BJ (cell line): Measurements from ENCODE around the gene SEL1L. TPM values are rescaled to one million over a fixed set of nuclear protein-coding genes. Genes with fewer than 3 reads are reported as not detected.

Source experiments
- CTCF ChIA-PET: fragments of 350-600 bp; formaldehyde crosslinking; extraction: SDS; loops from one replicate; lab custom pipeline; 2021; ENCODE audit warnings: antibody characterized with exemption, inconsistent platforms; lab: Yijun Ruan, JAX
- POLR2A ChIA-PET: fragments of 300-600 bp; sonication (Branson Sonifier 250); formaldehyde crosslinking; extraction: SDS; loops from one replicate; lab custom pipeline; 2021; ENCODE audit warnings: antibody characterized with exemption; lab: Charles Lee
- DNase-seq: peaks from one replicate; pipeline ENCODE4 v3.0.0-alpha.2; 2011; ENCODE audit warnings: low read depth
- H3K27me3 ChIP-seq: 2 replicates; pipeline ENCODE4 v1.6.0; 2011; ENCODE audit warnings: low read length; ENCODE audit not compliant: control insufficient read depth, insufficient read depth
- H3K36me3 ChIP-seq: 2 replicates; pipeline ENCODE4 v1.5.1; 2011; ENCODE audit warnings: low read length; ENCODE audit not compliant: control insufficient read depth, insufficient read depth
- H3K4me3 ChIP-seq: 2 replicates; pipeline ENCODE4 v1.5.1; 2011; ENCODE audit warnings: low read depth, mild to moderate bottlenecking, control low read depth, low read length
- polyA plus RNA-seq: library from polyadenylated mRNA; depleted of rRNA; stranded (reverse); fragments of >200 nt; gene quantifications from 2 replicates; pipeline ENCODE4 v1.2.3, GENCODE V29; 2011
- TF ChIP-seq, protein P1 (sequence below): IDR thresholded peaks from 2 replicates; pipeline ENCODE4 v1.5.1; 2011; ENCODE audit warnings: low read depth, mild to moderate bottlenecking, control low read depth, inconsistent platforms, low read length, moderate library complexity; ENCODE audit not compliant: insufficient read depth

Gene SEL1L
- polyA plus RNA-seq, 1 experiment, result 21.7 TPM

DNA sequence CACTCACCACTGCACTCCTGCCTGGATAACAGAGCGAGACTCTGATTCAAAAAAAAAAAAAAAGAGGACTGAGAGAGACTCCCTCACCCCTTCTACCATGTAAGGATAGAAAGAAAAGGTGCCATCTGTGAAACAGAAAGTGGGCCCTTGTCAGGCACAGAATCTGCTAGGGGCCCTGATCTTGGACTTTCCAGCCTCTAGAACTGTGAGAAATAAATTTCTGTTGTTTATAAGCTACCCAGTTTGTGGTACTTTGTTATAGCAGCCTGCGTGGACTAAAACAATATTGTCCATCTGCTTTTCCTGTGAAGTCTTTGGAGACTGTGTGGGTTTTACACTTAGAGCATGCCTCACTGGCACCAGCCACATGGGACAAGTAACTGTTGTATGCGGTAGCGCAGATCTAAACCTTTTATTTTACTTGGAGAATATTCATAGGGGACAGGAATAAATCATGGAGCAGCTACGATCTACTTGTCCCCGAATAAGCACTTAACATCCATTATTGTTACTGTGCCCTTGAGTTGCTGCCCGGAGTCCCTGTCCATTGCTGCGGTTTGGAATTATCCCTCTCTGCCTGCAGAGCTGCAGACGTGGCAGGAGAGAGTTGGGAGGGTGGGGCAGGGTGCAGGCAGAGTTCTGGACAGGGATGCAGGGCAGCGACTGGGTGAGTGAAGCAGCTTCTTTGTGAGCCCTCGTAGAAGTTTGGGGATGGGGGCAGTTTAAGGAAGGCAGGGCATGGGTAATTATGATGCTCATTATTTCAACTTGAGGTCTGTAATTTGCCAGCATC is 81.1 kb downstream of the SEL1L start:
- DNase-seq, result no peak
- TF ChIP-seq, protein P1, sequence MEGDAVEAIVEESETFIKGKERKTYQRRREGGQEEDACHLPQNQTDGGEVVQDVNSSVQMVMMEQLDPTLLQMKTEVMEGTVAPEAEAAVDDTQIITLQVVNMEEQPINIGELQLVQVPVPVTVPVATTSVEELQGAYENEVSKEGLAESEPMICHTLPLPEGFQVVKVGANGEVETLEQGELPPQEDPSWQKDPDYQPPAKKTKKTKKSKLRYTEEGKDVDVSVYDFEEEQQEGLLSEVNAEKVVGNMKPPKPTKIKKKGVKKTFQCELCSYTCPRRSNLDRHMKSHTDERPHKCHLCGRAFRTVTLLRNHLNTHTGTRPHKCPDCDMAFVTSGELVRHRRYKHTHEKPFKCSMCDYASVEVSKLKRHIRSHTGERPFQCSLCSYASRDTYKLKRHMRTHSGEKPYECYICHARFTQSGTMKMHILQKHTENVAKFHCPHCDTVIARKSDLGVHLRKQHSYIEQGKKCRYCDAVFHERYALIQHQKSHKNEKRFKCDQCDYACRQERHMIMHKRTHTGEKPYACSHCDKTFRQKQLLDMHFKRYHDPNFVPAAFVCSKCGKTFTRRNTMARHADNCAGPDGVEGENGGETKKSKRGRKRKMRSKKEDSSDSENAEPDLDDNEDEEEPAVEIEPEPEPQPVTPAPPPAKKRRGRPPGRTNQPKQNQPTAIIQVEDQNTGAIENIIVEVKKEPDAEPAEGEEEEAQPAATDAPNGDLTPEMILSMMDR, result no peak
- H3K27me3 ChIP-seq, result peaks cover 8% of the 10 kb centered on the region
- H3K36me3 ChIP-seq, result no peaks in the 10 kb centered on the region
- ChIA-PET CTCF (interaction anchor here (0.6 to 12.6 kb wide), 17 partner anchors 8 to 268 kb away, joined by 3 to 331 read pairs (median 4); no protein-coding TSS in a partner anchor), POLR2A (no interaction called here)
- H3K4me3 ChIP-seq, result no peak overlapping the region

DNA sequence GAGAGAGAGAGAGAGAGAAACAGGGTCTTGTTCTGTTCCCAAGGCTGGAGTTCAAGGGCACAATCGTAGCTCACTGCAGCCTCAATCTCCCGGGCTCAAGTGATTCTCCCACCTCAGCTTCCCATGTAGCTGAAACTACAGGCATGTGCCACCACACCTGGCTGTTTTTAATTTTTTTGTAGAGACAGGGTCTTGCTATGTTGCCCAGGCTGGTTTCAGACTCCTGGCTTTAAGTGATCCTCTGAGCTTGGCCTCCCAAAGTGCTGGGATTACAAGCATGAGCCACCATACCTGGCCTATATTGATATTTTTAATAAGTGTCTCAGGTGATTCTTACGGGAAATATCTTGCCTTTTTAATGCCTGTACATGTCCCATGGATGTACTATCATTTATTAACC is 82.7 kb downstream of the SEL1L start:
- CTCF ChIA-PET, result interaction anchor here (1.5 to 12.6 kb wide), 3 partner anchors 10 to 179 kb away, joined by 4 to 331 read pairs (median 56); no protein-coding TSS in a partner anchor
- no peak for DNase-seq
- TF ChIP-seq, protein P1, result no peak
- peaks cover 8% of the 10 kb centered on the region for H3K27me3 ChIP-seq
- H3K36me3 ChIP-seq, result no peaks in the 10 kb centered on the region
- H3K4me3 ChIP-seq, result no peak overlapping the region
- POLR2A ChIA-PET, result no interaction called here

- no peak for DNase-seq
- POLR2A ChIA-PET, result no interaction called here
These were observed 83.5 kb downstream of the SEL1L start for GRCh38 chr14:81450100-81450531.

GRCh38 chr14:81449576-81449975 is 84.1 kb downstream of the SEL1L start:
- TF ChIP-seq, protein P1, result no peak
- no peak overlapping the region for H3K4me3 ChIP-seq
- H3K36me3 ChIP-seq, result no peaks in the 10 kb centered on the region
- H3K27me3 ChIP-seq, result peaks cover 8% of the 10 kb centered on the region
- ChIA-PET CTCF (interaction anchor here (0.7 to 12.6 kb wide), 6 partner anchors 9 to 186 kb away, joined by 3 to 331 read pairs (median 4); no protein-coding TSS in a partner anchor), POLR2A (no interaction called here)
- DNase-seq, result no peak

More at GRCh38 chr14:81450100-81450531, 83.5 kb downstream of the SEL1L start:
- Histone ChIP-seq H3K4me3 (no peak overlapping the region), H3K36me3 (no peaks in the 10 kb centered on the region), H3K27me3 (peaks cover 8% of the 10 kb centered on the region)
- TF ChIP-seq, protein P1, result no peak
- CTCF ChIA-PET, result interaction anchor here (0.9 to 12.6 kb wide), 4 partner anchors 10 to 178 kb away, joined by 4 to 331 read pairs (median 4); no protein-coding TSS in a partner anchor

- Histone ChIP-seq H3K27me3 (peaks cover 8% of the 10 kb centered on the region), H3K4me3 (no peak overlapping the region), H3K36me3 (no peaks in the 10 kb centered on the region)
- POLR2A ChIA-PET, result no interaction called here
- TF ChIP-seq, protein P1, result no peak
- CTCF ChIA-PET, result interaction anchor here (0.7 to 12.6 kb wide), 6 partner anchors 9 to 186 kb away, joined by 3 to 331 read pairs (median 4); no protein-coding TSS in a partner anchor
- no peak for DNase-seq
These were observed 84.5 kb downstream of the SEL1L start for GRCh38 chr14:81449114-81449513.
